HG03139 (cell line): ENCODE data around the gene ZNF407.

ENCODE experiments used
- ATAC-seq: cut with Tn5 transposase; IDR thresholded peaks from one replicate; pipeline ENCODE4 v1.9.1; 2021; ENCODE audit not compliant: unreplicated experiment

The ZNF407 gene

GRCh38 chr18:74916773-74917393, 319.2 kb downstream of the ZNF407 start:
- ATAC-seq: no peak

DNA sequence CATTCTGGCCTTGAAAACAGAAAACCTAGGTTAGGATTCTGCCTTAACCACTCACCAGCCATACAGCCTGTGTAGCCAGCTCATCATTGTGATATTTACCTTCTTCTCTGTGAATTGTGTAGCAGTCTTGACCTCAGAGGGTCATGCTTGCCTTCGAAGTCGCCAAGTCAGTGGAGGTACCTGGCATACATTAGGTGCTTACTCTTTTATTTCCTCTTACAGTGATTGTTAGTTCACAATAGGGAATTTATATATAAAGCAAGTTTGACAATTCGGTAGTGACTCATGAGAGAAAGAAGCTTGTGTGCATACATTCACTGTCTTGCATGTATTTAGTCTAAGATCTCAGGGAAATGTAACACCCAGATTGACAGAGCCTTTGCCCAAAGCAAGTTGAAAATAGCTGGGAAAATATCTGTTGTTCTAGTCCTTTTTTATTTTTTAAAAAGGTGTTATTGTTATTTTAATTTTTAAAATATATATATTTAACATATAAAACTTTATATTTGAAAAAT, 320.7 kb downstream of the ZNF407 start:
- no peak for ATAC-seq

- no peak for ATAC-seq
Observed at GRCh38 chr18:74921057-74921820, 323.6 kb downstream of the ZNF407 start.

GRCh38 chr18:74926051-74926450, 328.4 kb downstream of the ZNF407 start:
- no peak for ATAC-seq

- ATAC-seq: no peak
Observed at GRCh38 chr18:74928194-74928968, 330.7 kb downstream of the ZNF407 start.

- ATAC-seq: no peak
Observed at GRCh38 chr18:74929110-74929509, 331.4 kb downstream of the ZNF407 start.

- no peak for ATAC-seq
Observed at GRCh38 chr18:74930616-74931015, 332.9 kb downstream of the ZNF407 start.

GRCh38 chr18:74933930-74934329, 336.3 kb downstream of the ZNF407 start:
- ATAC-seq: no peak

- no peak for ATAC-seq
Observed at GRCh38 chr18:74935434-74935833, 337.8 kb downstream of the ZNF407 start.

GRCh38 chr18:74936343-74936742, 338.7 kb downstream of the ZNF407 start:
- ATAC-seq: no peak

GRCh38 chr18:74937291-74937690, 339.6 kb downstream of the ZNF407 start:
- no peak for ATAC-seq

GRCh38 chr18:74940856-74941255, 343.2 kb downstream of the ZNF407 start:
- ATAC-seq: no peak

GRCh38 chr18:74942319-74942910, 344.7 kb downstream of the ZNF407 start:
- peak; percentile 84 for ATAC-seq

- no peak for ATAC-seq
Observed at GRCh38 chr18:74944676-74945075, 347.0 kb downstream of the ZNF407 start.

GRCh38 chr18:74945774-74946545, 348.3 kb downstream of the ZNF407 start:
- no peak for ATAC-seq

DNA sequence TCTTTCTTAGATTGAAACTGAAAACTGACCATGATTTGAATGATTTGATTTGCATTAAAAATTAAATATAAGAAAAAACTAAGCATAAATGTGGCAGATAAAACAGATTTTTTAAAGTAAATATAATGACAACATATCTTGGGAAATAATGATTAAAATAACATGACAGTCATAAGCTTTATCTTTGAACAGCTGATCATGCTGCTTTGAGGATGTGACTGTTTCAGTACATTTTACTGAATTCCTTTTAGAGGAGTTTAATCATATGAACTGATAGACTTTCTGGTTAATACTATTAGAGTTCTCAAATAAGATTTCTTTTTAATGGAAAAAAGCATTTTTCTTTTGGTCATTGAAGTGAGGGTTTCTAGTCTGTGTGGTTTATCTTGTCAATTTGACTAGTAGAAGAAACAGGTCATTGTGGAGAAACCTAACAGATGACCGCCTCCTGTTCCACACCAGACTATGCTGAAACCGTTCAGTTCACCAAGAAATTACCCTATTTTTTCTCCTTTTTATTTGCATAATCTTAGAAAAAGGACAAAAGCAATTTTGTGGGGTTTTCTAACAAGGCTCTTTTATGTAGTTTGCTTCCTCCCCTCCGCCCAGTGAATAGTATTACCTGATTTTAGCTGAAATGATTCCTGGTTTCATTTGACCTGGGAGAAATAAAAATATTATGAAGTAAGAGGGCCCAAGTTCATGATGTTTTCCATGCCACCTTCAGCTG, 349.1 kb downstream of the ZNF407 start:
- no peak for ATAC-seq

GRCh38 chr18:74947417-74947816, 349.7 kb downstream of the ZNF407 start:
- no peak for ATAC-seq

GRCh38 chr18:74947875-74948274, 350.2 kb downstream of the ZNF407 start:
- ATAC-seq: no peak

DNA sequence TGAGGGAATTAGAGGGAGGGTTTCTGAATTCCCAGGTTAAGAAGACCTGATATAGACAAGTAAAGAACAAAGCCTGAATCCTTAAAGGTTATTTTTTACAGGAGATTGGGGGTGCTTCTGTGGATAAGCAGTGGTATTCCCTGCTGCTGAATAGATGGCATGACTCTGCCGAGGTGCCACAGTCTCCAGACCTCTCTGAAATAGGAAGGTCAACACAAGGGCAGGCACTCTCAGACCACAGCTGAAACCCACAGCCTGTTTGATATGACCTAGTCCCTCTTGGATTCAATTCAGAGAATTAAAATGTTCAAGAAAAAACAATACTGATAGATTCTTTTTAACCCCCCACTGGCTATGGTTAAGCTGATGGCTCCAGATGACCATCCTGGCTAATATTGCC, 351.9 kb downstream of the ZNF407 start:
- no peak for ATAC-seq

GRCh38 chr18:74950479-74950878, 352.8 kb downstream of the ZNF407 start:
- ATAC-seq: no peak
